Stromal cell of bone marrow (primary cell): ENCODE data around the gene NOTCH1.

Source experiments
- DNase-seq: peaks from one replicate; pipeline ENCODE4 v3.0.0-alpha.2; 2012; ENCODE audit warnings: low read depth

NOTCH1 gene

GRCh38 chr9:136463578-136463977 lies 82.3 kb downstream of the NOTCH1 start:
- DNase-seq = no peak

DNA sequence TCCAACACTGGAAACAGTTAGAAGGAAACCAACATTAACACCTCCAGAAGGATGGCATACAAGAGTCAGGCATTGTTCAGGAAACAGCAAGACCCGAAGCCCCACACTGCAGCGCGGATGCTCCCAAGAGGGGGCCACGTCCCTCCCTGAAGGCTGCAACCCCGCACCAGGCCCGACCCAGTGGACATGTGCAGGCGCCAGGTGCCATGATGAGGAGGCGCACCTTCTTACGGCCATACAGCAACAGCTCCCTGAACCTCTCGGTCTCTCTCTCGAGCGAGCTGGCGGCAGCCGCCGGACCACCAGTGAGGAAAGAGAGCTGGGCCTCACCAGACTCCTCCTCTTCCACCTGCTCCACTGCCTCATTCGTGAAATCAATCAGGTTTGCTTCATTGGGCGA lies 83.2 kb downstream of the NOTCH1 start:
- DNase-seq = no peak

DNA sequence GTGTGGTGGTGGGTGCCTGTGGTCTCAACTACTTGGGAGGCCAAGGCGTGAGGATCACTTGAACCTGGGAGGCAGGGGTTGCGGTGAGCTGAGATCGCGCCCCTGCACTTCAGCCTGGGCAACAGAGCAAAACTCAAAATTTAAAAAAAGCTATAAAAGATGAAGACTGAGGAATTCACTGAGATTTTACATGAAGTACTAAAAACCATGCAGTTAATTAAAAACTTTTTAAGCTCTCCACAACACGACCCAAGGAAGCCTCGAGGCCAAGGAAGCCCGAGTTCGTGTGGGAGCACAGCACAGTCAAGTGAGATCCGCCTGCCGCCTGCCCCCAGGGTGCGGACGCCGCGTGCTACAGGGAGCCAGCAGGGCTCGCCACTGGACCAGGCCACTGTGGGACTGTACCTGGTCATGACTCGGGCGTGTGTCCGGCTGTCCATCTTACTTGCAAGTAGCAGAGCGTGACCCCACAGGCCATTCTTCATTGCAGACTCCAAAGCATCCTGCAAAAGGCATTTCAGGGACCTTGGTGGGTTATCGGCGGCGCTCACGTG lies 85.0 kb downstream of the NOTCH1 start:
- DNase-seq = no peak

DNA sequence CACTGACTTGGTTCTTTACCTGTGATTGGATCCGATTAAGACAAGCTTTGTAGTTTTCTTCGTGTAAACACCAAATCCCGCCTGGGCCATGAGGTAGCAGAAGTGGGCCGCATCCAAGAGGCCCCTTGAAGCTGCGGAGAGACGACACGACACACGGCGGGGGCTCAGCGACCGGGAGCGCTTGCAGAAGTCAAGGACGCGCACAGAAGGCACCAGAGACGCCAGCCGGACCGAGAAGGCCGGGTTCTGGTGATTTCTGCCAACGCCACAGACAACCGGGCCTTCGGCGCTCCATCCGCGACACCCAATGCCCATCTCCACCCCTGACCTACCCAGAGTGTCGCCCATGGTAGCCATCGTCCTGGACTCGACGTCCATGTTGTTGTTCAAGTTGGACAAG lies 86.4 kb downstream of the NOTCH1 start:
- DNase-seq = no peak

GRCh38 chr9:136457326-136457725 lies 88.5 kb downstream of the NOTCH1 start:
- DNase-seq = no peak

DNA sequence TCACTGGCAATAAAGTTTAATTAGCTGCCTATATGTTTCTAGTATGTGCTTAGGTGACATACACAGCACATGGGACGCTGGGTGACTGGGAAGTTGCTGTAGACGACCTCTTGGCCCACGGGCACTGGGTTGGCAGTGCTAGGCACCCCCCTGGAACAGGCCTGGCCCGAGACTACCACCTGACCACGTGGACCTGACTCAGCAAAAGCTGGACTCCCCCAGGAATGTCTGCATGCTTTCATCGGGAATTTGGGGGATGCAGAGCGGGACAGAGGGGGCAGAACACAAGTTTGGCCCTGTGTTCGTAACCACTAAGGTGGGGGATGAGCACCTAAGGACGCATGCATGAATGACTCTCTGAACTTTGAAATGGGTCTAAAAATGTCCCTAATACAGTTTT lies 89.6 kb downstream of the NOTCH1 start:
- no peak for DNase-seq

GRCh38 chr9:136455043-136456002 lies 90.5 kb downstream of the NOTCH1 start:
- no peak for DNase-seq

- no peak for DNase-seq
Observed at GRCh38 chr9:136454026-136454796, 91.6 kb downstream of the NOTCH1 start.

DNA sequence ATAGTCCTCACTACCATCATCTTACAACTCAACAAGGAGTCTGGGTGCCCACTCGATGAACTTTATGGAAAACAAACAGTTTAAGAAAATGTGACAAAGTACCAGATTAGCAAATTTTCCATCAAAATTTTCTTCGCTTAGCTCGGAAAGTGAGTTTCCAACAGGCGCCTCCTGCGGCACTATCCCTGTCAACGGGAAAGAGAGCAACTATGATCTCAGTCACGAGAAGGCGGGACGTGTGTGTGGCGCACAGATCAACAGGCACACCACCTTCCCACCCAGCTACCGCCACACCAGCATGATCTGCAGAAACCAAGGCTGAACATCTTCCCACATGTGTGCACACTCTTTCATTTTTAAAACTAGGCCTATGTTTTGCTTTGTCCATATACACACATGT lies 92.5 kb downstream of the NOTCH1 start:
- no peak for DNase-seq

- no peak for DNase-seq
Observed at GRCh38 chr9:136451221-136451877, 94.5 kb downstream of the NOTCH1 start.

GRCh38 chr9:136448655-136449054 lies 97.2 kb downstream of the NOTCH1 start:
- no peak for DNase-seq

DNA sequence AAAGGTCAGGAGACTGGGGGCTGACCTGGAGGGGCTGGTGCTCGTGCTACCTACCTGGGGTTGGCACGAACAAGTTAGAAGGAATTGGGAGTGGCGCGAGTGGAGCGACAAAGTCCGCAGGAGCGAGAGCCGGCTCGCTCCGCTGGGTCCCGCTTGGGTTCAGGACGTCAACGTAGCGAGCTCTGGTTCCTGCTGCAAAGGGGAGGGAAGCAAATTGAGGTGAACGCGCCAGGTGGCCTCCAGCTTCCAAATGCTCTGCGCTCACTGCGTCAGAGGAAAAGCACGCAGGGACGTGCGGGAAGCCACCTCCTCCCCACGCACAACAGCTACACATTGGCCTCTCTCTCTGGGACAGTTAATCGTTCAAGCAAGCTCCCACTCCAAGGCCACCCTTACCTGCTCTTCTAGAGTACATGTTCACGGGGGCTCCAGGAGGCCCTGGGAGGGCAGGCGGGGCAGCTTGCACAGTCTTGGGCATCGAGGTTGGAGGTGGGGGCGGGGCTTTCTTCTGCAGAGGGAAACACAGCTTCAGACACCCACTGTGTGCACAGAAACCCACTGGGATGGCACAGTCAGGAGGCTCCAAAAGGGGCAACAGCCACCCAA lies 98.6 kb downstream of the NOTCH1 start:
- no peak for DNase-seq

GRCh38 chr9:136445799-136446198 lies 100.0 kb downstream of the NOTCH1 start:
- DNase-seq = no peak
